K562 (cell line): ENCODE data around the gene RERE. TPM values are rescaled to one million over a fixed set of nuclear protein-coding genes. Genes with fewer than 3 reads are reported as not detected.

Experiments
- ATAC-seq: fragments of 200-7000 bp; cut with Tn5 transposase; 3 replicates; pipeline ENCODE4 v1.9.1; 2020; ENCODE audit warnings: moderate library complexity
- BruUV-seq: library from RNA; stranded (reverse); fragments of 400-500 nt; replicated peaks from 2 replicates; lab custom pipeline; 2021; lab: Mats Ljungman, UMichigan
- CTCF ChIA-PET: fragments of 300-600 bp; formaldehyde crosslinking; extraction: SDS; loops from one replicate; lab custom pipeline; 2021; ENCODE audit warnings: low intra/inter-chr PET ratio; lab: Yijun Ruan, JAX
- POLR2A ChIA-PET: fragments of 300-600, 350-650 bp; sonication (Branson Sonifier 250); formaldehyde crosslinking; extraction: SDS; loops from one replicate; lab custom pipeline; 2021; ENCODE audit warnings: antibody characterized with exemption, inconsistent platforms; lab: Yijun Ruan, JAX
- DNase-seq, 4 experiments: peaks; one replicate each; pipeline versions ENCODE4 v3.0.0 to v3.0.0-alpha.2; 2011 to 2018; ENCODE audit warnings: low spot score in 3 of 4, mixed read lengths in 3 of 4; ENCODE audit errors: extremely low read depth in 1 of 4
- FAIRE-seq: peaks from 2 replicates; lab custom pipeline; 2011; peaks lifted over from hg19 to GRCh38; lab: Jason Lieb, UNC
- H2AFZ ChIP-seq: 2 replicates; pipeline ENCODE4 v1.6.0; 2011; ENCODE audit warnings: low read depth, low read length, control low read depth, inconsistent platforms
- H3K27ac ChIP-seq: fragments of 200-600 bp; 3 replicates; pipeline ENCODE4 v1.8.0; 2011; ENCODE audit warnings: low read depth, mild to moderate bottlenecking, control low read depth, inconsistent platforms, low read length, moderate library complexity, mixed read lengths; ENCODE audit errors: extremely low read depth
- H3K27me3 ChIP-seq, 2 experiments: fragments of 300-600 bp in 1 of 2; 2 replicates in 1 of 2; 3 replicates in 1 of 2; pipeline versions ENCODE4 v1.6.0 to v1.8.0; 2011; ENCODE audit warnings: inconsistent platforms in 2 of 2, low read length in 2 of 2, mild to moderate bottlenecking in 1 of 2, mixed read lengths in 1 of 2, moderate library complexity in 1 of 2; ENCODE audit not compliant: control insufficient read depth in 2 of 2, insufficient read depth in 2 of 2
- H3K36me3 ChIP-seq: fragments of 300-600 bp; 3 replicates; pipeline ENCODE4 v1.8.0; 2011; ENCODE audit warnings: mild to moderate bottlenecking, low read length, inconsistent platforms; ENCODE audit not compliant: control insufficient read depth, insufficient read depth
- H3K4me1 ChIP-seq, 2 experiments: fragments of 200-600 bp in 1 of 2; replicated peaks in 1 of 2; 2 replicates in 1 of 2; 3 replicates in 1 of 2; pipeline versions ENCODE4 v1.5.1 to v1.8.0; 2011; ENCODE audit warnings: inconsistent platforms in 2 of 2, low read length in 2 of 2, mild to moderate bottlenecking in 1 of 2, mixed read lengths in 1 of 2, moderate library complexity in 1 of 2; ENCODE audit not compliant: control insufficient read depth in 2 of 2, insufficient read depth in 2 of 2
- H3K4me2 ChIP-seq: 2 replicates; pipeline ENCODE4 v1.6.1; 2011; ENCODE audit warnings: low read length, control low read depth, inconsistent platforms, mixed read lengths; ENCODE audit not compliant: insufficient read depth
- H3K4me3 ChIP-seq: fragments of 200-600 bp; sonication (generic), shearing (Covaris generic); 2 replicates; pipeline ENCODE4 v1.5.1; 2016; ENCODE audit warnings: control low read depth, inconsistent platforms
- H3K79me2 ChIP-seq: fragments of 200-600 bp; 3 replicates; pipeline ENCODE4 v1.8.0; 2011; ENCODE audit warnings: low read length, inconsistent platforms; ENCODE audit not compliant: control insufficient read depth, insufficient read depth
- H3K9ac ChIP-seq, 2 experiments: 2 replicates each; pipeline versions ENCODE4 v1.6.0 to v1.6.1; 2011; ENCODE audit warnings: low read depth in 2 of 2, low read length in 2 of 2, control low read depth in 1 of 2, inconsistent platforms in 1 of 2, mild to moderate bottlenecking in 1 of 2, mixed read lengths in 1 of 2; ENCODE audit not compliant: insufficient read depth in 1 of 2
- H3K9me1 ChIP-seq: one replicate; pipeline ENCODE4 v1.6.0; 2011; ENCODE audit warnings: inconsistent platforms, mild to moderate bottlenecking, low read length, moderate library complexity; ENCODE audit not compliant: control insufficient read depth, insufficient read depth
- H3K9me3 ChIP-seq: replicated peaks from 2 replicates; pipeline ENCODE4 v1.5.1; 2011; ENCODE audit warnings: low read depth, low read length, inconsistent platforms; ENCODE audit not compliant: control insufficient read depth, insufficient read depth
- H4K20me1 ChIP-seq: replicated peaks from 2 replicates; pipeline ENCODE4 v1.6.1; 2011; ENCODE audit warnings: low read length, inconsistent platforms, mixed read lengths; ENCODE audit not compliant: control insufficient read depth, insufficient read depth
- E2F6 ChIP-seq, 2 experiments: IDR thresholded peaks; 2 replicates each; pipeline ENCODE4 v1.6.1; 2011; ENCODE audit warnings: borderline replicate concordance in 1 of 2, control low read depth in 1 of 2, low read depth in 1 of 2, low read length in 1 of 2, mild to moderate bottlenecking in 1 of 2, mixed read lengths in 1 of 2, moderate library complexity in 1 of 2; ENCODE audit not compliant: insufficient read depth in 1 of 2, insufficient read length in 1 of 2, poor library complexity in 1 of 2, severe bottlenecking in 1 of 2; ENCODE audit errors: extremely low read depth in 1 of 2
- MAFF ChIP-seq: IDR thresholded peaks from 2 replicates; pipeline ENCODE4 v1.6.1; 2012; ENCODE audit warnings: low read length, improper control_type of control experiment
- MGA ChIP-seq: fragments of 450-650 bp; IDR thresholded peaks from 2 replicates; pipeline ENCODE4 v1.6.1; 2016; ENCODE audit warnings: mild to moderate bottlenecking, moderate library complexity
- NR2F6 ChIP-seq: fragments of 450-650 bp; formaldehyde crosslinking; IDR thresholded peaks from 2 replicates; pipeline ENCODE4 v1.4.0; 2020; ENCODE audit warnings: mild to moderate bottlenecking
- SMC3 ChIP-seq: conservative IDR thresholded peaks from 2 replicates; pipeline ENCODE4 v1.6.1; 2011; ENCODE audit warnings: low read depth, low read length, improper control_type of control experiment; ENCODE audit not compliant: insufficient read depth
- USF2 ChIP-seq: sonication (generic); formaldehyde crosslinking; IDR thresholded peaks from 2 replicates; pipeline ENCODE4 v1.5.0; 2020; ENCODE audit warnings: missing genetic modification reagents
- WGBS: fragments of 100-300 bp; shearing (Covaris generic); methylation state at CpG from one replicate; pipeline ENCODE4 v1.1.6; 2016; ENCODE audit warnings: low coverage, mixed read lengths; ENCODE audit not compliant: insufficient coverage; ENCODE audit errors: missing lambda C conversion rate; 5-methylcytosine and 5-hydroxymethylcytosine counted together
- in situ Hi-C: fragments of 300-500 bp; cut with MboI; formaldehyde crosslinking; loops from 4 replicates; pipeline ENCODE4 v1.15.0; 2018; ENCODE audit warnings: inconsistent platforms, mixed read lengths
- intact Hi-C: fragments of 100-400 bp; cut with micrococcal nuclease; formaldehyde crosslinking; loops from 2 replicates; pipeline ENCODE4 v1.14.2; 2022
- polyA plus RNA-seq, 8 experiments: library from polyadenylated mRNA; depleted of rRNA in 4 of 8; stranded (reverse) in 5 of 8; unstranded in 3 of 8; fragments of >200 nt; fragmentation: Nextera tagmentation in 2 of 8; fragmentation: Illumina TruSeq in 1 of 8; extraction: Ambion mirVana in 2 of 8; extraction: Trizol in 1 of 8; gene quantifications; 2 replicates each; pipeline versions ENCODE4 v1.2.1 to v1.2.3, GENCODE V29; 2011 to 2014; ENCODE audit warnings: inconsistent platforms in 1 of 8, missing spikeins in 1 of 8
- total RNA-seq, 7 experiments: library from RNA; depleted of rRNA in 6 of 7; stranded (reverse); fragments of >200 nt in 6 of 7; fragmentation: Illumina TruSeq in 2 of 7; extraction: Trizol in 2 of 7; gene quantifications; 2 replicates each; pipeline versions ENCODE4 v1.2.1 to v1.2.3, GENCODE V29; 2011 to 2021; ENCODE audit warnings: low replicate concordance in 1 of 7

RERE gene
- total and polyA plus RNA-seq, 9 of the 15 experiments (the other 6 are each of a cell fraction or from before 2014, with no cell fraction given) = 3.0 to 51.5 (median 13.4) TPM

- WGBS = 62% methylated on average over 10 of the region's 10 CpGs
- Histone ChIP-seq H3K27ac (no peak overlapping the region), H3K27me3 (no peaks in the 10 kb centered on the region), H3K9me1 (no peaks in the 10 kb centered on the region), H3K9ac (peak overlapping the region in 1 of 2 experiments; percentile 58; a peak in 2 of 4 replicates), H3K4me1 (peaks cover 8 to 22% of the 10 kb centered on the region in 2 experiments), H3K36me3 (no peaks in the 10 kb centered on the region), H2AFZ (peak overlapping the region; percentile 42), H4K20me1 (no peaks in the 10 kb centered on the region), H3K4me2 (no peak overlapping the region), H3K79me2 (no peaks in the 10 kb centered on the region), H3K9me3 (no peaks in the 10 kb centered on the region), H3K4me3 (no peak overlapping the region)
- ChIA-PET POLR2A (no interaction called here), CTCF (no interaction called here)
- intact Hi-C loops (no loop called here), in situ Hi-C loops (no loop called here)
- FAIRE-seq (no peak), ATAC-seq (peak; percentile 27; the same call in 2 of the 3 replicates), DNase-seq (no peak)
- BruUV-seq = no TSS peak
- no peak for TF ChIP-seq MAFF
- no peak for TF ChIP-seq SMC3
- TF ChIP-seq USF2 (CRISPR knock-in tag) = 0 out of 2 replicates have a peak, but pooled peaks have one; percentile 9
- no peak for TF ChIP-seq NR2F6 (CRISPR knock-in tag)
- peak in 1 of 2 experiments; percentile 17 for TF ChIP-seq E2F6 (IDR thresholded peaks at IDR 0.05; ENCODE audit: borderline replicate concordance in 1 of 2, extremely low read depth in 1 of 2, insufficient read depth in 1 of 2, insufficient read length in 1 of 2, low read depth in 1 of 2, low read length in 1 of 2, poor library complexity in 1 of 2, severe bottlenecking in 1 of 2)
- peak; percentile 29 for TF ChIP-seq MGA
Measured at GRCh38 chr1:8825985-8826481, 8.6 kb upstream of the RERE start.
